Activated CD4-positive, alpha-beta T cell treated with anti-CD3 and anti-CD28 coated beads, Interleukin-2, amount 50 U/mL, for 16 hours (primary cell): ENCODE measurements around the gene PCDHB14.
"Not testable (repeated sequence)": the region's sequence is repeated elsewhere in the genome, so short reads cannot be mapped to it uniquely, and the experiment has no call there.

Experiments
- DNase-seq: peaks from one replicate; pipeline ENCODE4 v3.0.0-alpha.2; 2020

The PCDHB14 gene

GRCh38 chr5:141223112-141223783 lies at the start of gene PCDHB14:
Gene PCDHB14 (plus strand): TSS chr5:141223343. CDS start chr5:141223506, 163 bp downstream.
- DNase-seq: no peak

- not testable (repeated sequence) for DNase-seq
Observed at GRCh38 chr5:141174291-141175104, 48.6 kb upstream of the PCDHB14 start.

- DNase-seq: no peak
Observed at GRCh38 chr5:141175933-141176332, 47.2 kb upstream of the PCDHB14 start.

GRCh38 chr5:141177577-141178191 lies 45.5 kb upstream of the PCDHB14 start, which contains the start of gene PCDHB8:
Gene PCDHB8 (plus strand): TSS chr5:141177790. CDS start chr5:141178035, 245 bp downstream.
- DNase-seq: not testable (repeated sequence)

GRCh38 chr5:141179371-141179770 lies 43.8 kb upstream of the PCDHB14 start:
- DNase-seq: not testable (repeated sequence)

- DNase-seq: not testable (repeated sequence)
Observed at GRCh38 chr5:141179876-141180275, 43.3 kb upstream of the PCDHB14 start.

GRCh38 chr5:141180313-141180712 lies 42.8 kb upstream of the PCDHB14 start:
- DNase-seq: no peak

GRCh38 chr5:141182248-141182647 lies 40.9 kb upstream of the PCDHB14 start, which contains the start of gene PCDHB16:
Gene PCDHB16 (plus strand): TSS chr5:141182387. CDS start chr5:141182560, 173 bp downstream.
- no peak for DNase-seq

GRCh38 chr5:141184117-141184855 lies 38.9 kb upstream of the PCDHB14 start:
- DNase-seq: not testable (repeated sequence)

GRCh38 chr5:141186897-141187512 lies 36.1 kb upstream of the PCDHB14 start, which contains the start of gene PCDHB9:
Gene PCDHB9 (plus strand): TSS chr5:141187161. CDS start chr5:141187319, 158 bp downstream.
- peak; percentile 14 for DNase-seq

GRCh38 chr5:141188682-141189081 lies 34.5 kb upstream of the PCDHB14 start:
- DNase-seq: not testable (repeated sequence)

- not testable (repeated sequence) for DNase-seq
Observed at GRCh38 chr5:141189131-141189530, 34.0 kb upstream of the PCDHB14 start.

GRCh38 chr5:141192110-141192725 lies 30.9 kb upstream of the PCDHB14 start, which contains the start of gene PCDHB10:
Gene PCDHB10 (plus strand): TSS chr5:141192353. CDS start chr5:141192553, 200 bp downstream.
- peak; percentile 9 for DNase-seq

- DNase-seq: not testable (repeated sequence)
Observed at GRCh38 chr5:141194332-141194731, 28.8 kb upstream of the PCDHB14 start.

- DNase-seq: no peak
Observed at GRCh38 chr5:141196363-141196762, 26.8 kb upstream of the PCDHB14 start.

GRCh38 chr5:141199359-141200235 lies 23.5 kb upstream of the PCDHB14 start, which contains the start of gene PCDHB11:
Gene PCDHB11 (plus strand): TSS chr5:141199627. CDS start chr5:141199775, 148 bp downstream.
- DNase-seq: no peak

GRCh38 chr5:141201126-141201525 lies 22.0 kb upstream of the PCDHB14 start:
- not testable (repeated sequence) for DNase-seq

- DNase-seq: not testable (repeated sequence)
Observed at GRCh38 chr5:141201646-141202045, 21.5 kb upstream of the PCDHB14 start.

- DNase-seq: no peak
Observed at GRCh38 chr5:141208478-141208877, 14.7 kb upstream of the PCDHB14 start, which contains the start of gene PCDHB12. Gene PCDHB12 (plus strand): TSS chr5:141208719. CDS start chr5:141208908, 189 bp downstream.

GRCh38 chr5:141210281-141210680 lies 12.9 kb upstream of the PCDHB14 start:
- DNase-seq: not testable (repeated sequence)
